ENCODE measurements around the gene LZIC.

LZIC gene

GRCh38 chr1:9883585-9884449 lies 59.4 kb downstream of the LZIC start:
- DNase-seq, result no peak

GRCh38 chr1:9882945-9883303 lies 60.3 kb downstream of the LZIC start:
- no peak for DNase-seq

GRCh38 chr1:9882296-9882944 lies 60.8 kb downstream of the LZIC start:
- DNase-seq, result no peak

DNA sequence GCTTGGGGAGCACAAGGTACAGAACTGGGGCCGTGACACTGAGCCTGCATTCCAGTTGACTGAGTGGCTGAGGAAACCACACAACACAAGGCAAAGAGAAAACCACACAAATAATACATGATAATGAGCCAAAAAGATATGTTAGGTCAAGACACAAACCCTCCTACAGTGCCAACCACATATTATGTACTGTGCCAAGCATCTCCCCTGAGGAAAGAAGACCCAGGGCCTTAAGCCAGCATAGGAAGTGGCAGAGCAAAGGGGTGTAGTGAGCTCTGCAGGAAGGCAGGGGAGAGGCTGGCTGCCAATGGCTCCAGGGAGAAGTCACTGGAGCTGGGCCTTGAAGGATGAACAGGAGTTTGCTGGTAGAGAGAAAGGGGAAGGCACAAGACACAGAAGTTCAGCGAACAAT lies 61.3 kb downstream of the LZIC start:
- no peak for DNase-seq

Data from NCI-H526 treated with DMSO at 0.1 percent for 48 hours (cell line).